ENCODE data around the gene MICOS13.

Gene MICOS13

GRCh38 chr19:5667751-5668271, 12.5 kb downstream of the MICOS13 start:
- DNase-seq (ENCODE audit: low read depth in 2 of 2), result no peak

GRCh38 chr19:5666921-5667610, 13.2 kb downstream of the MICOS13 start:
- DNase-seq (ENCODE audit: low read depth in 2 of 2), result no peak

- no peak for DNase-seq (ENCODE audit: low read depth in 2 of 2)
Measured at GRCh38 chr19:5665781-5666513, 14.4 kb downstream of the MICOS13 start.

- DNase-seq (ENCODE audit: low read depth in 2 of 2), result no peak
Measured at GRCh38 chr19:5664515-5664914, 15.8 kb downstream of the MICOS13 start.

- no peak for DNase-seq (ENCODE audit: low read depth in 2 of 2)
Measured at GRCh38 chr19:5663904-5664303, 16.4 kb downstream of the MICOS13 start.

- DNase-seq (ENCODE audit: low read depth in 2 of 2), result no peak
Measured at GRCh38 chr19:5661483-5661882, 18.8 kb downstream of the MICOS13 start.

- DNase-seq (ENCODE audit: low read depth in 2 of 2), result no peak
Measured at GRCh38 chr19:5655412-5655811, 24.9 kb downstream of the MICOS13 start.

GRCh38 chr19:5654931-5655330, 25.4 kb downstream of the MICOS13 start:
- no peak for DNase-seq (ENCODE audit: low read depth in 2 of 2)

GRCh38 chr19:5652261-5652660, 28.1 kb downstream of the MICOS13 start:
- DNase-seq (ENCODE audit: low read depth in 2 of 2), result no peak

- no peak for DNase-seq (ENCODE audit: low read depth in 2 of 2)
Measured at GRCh38 chr19:5651361-5651760, 29.0 kb downstream of the MICOS13 start.

- DNase-seq (ENCODE audit: low read depth in 2 of 2), result no peak
Measured at GRCh38 chr19:5648464-5648863, 31.9 kb downstream of the MICOS13 start.

GRCh38 chr19:5646703-5647102, 33.6 kb downstream of the MICOS13 start:
- no peak for DNase-seq (ENCODE audit: low read depth in 2 of 2)

- no peak for DNase-seq (ENCODE audit: low read depth in 2 of 2)
Measured at GRCh38 chr19:5645409-5645808, 34.9 kb downstream of the MICOS13 start.

- no peak for DNase-seq (ENCODE audit: low read depth in 2 of 2)
Measured at GRCh38 chr19:5644037-5644436, 36.3 kb downstream of the MICOS13 start.

GRCh38 chr19:5643060-5643459, 37.3 kb downstream of the MICOS13 start:
- no peak for DNase-seq (ENCODE audit: low read depth in 2 of 2)

GRCh38 chr19:5642204-5642603, 38.1 kb downstream of the MICOS13 start:
- no peak for DNase-seq (ENCODE audit: low read depth in 2 of 2)

- DNase-seq (ENCODE audit: low read depth in 2 of 2), result no peak
Measured at GRCh38 chr19:5641171-5641570, 39.1 kb downstream of the MICOS13 start.

- no peak for DNase-seq (ENCODE audit: low read depth in 2 of 2)
Measured at GRCh38 chr19:5637971-5638370, 42.3 kb downstream of the MICOS13 start.

- no peak for DNase-seq (ENCODE audit: low read depth in 2 of 2)
Measured at GRCh38 chr19:5635427-5635826, 44.9 kb downstream of the MICOS13 start.

- no peak for DNase-seq (ENCODE audit: low read depth in 2 of 2)
Measured at GRCh38 chr19:5632657-5633056, 47.7 kb downstream of the MICOS13 start.

GRCh38 chr19:5632241-5632612, 48.1 kb downstream of the MICOS13 start:
- DNase-seq (ENCODE audit: low read depth in 2 of 2), result no peak

- DNase-seq (ENCODE audit: low read depth in 2 of 2), result no peak
Measured at GRCh38 chr19:5631567-5632240, 48.6 kb downstream of the MICOS13 start.
